Measurements from ENCODE around the gene SIK2.
"Not testable (repeated sequence)": the region's sequence is repeated elsewhere in the genome, so short reads cannot be mapped to it uniquely, and the experiment has no call there.

The SIK2 gene

DNA sequence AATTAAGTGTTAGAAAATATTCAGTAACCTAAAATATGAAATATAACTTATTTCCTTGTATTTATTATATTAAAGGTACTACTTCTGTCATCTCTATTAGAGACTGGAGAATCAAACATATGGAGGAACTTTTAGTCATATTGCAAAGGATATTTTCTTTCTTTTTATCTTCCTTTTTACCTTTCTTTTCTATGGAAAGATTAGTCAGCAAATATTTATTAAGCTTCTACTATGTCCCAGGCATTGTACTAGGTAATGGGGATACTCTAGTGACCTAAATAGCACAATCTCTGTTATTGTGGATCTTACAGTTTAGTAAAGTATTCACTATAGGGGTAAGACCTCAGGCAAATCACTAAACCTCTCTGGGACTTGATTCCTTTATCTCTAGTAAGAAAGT lies 18.3 kb downstream of the SIK2 start:
- no peak for DNase-seq (ENCODE audit: extremely low read depth in 1 of 2, low read depth in 1 of 2)

DNA sequence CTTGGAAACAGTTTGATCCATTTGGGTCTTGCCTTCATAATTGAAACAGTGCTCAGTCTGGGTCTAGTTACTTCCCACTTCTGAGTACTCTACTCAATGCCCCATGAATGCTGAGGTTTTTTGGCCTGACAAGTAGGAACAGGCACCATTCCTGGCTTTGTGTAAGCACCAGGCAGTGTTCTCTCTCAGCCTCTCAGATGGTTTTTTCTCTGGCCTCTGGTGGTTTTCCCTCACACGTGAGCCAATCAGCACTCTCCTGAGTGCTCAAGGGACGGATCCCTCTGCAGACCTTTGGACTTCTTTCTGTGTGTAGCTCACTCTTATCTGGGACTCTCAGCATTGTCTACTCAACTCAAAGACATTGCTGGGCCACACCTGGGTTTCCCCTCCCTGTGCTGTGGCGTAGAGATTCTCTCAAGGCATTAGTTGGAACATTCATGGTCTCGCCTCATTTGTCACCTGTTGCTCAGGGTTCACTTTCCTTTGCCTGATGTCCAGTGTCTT lies 21.3 kb downstream of the SIK2 start:
- no peak for DNase-seq (ENCODE audit: extremely low read depth in 1 of 2, low read depth in 1 of 2)

DNA sequence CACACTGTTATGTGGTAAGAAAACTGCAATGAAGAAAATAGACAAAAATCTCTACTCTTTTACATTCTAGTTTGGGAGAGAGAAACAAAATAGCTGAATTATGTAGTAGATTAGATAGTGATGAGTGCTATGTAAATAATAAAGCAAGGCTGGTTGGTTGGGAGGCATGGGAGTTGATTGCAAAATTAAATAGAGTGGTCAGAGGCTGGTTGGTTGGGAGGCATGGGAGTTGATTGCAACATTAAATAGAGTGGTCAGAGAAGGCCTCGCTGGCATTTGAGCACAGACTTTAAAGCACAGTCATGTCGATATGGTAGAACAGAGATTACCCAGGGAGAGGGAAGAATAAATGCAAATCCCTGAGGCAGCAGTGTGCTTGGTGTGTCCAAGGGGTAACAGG lies 22.4 kb downstream of the SIK2 start:
- DNase-seq (ENCODE audit: extremely low read depth in 1 of 2, low read depth in 1 of 2): no peak

- no peak for DNase-seq (ENCODE audit: extremely low read depth in 1 of 2, low read depth in 1 of 2)
Measured at GRCh38 chr11:111627591-111627990, 25.3 kb downstream of the SIK2 start.

DNA sequence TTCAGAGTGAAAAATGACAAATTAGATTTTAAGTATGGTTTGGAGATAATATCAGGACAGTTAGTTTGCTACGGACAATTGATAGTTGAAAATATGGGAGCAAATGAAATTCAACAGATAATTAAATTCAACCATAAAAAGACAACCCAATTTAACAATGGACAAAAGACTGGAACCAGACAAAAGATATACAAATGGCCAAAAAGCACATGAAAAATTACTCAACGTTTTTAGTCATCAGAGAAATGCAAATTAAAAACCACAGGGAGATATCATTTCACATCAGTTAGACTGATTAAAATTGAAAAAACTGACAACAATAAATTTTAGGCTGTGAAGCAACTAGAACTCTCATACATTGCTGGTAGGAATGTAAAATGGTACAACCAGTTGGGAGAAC lies 27.2 kb downstream of the SIK2 start:
- DNase-seq (ENCODE audit: extremely low read depth in 1 of 2, low read depth in 1 of 2): no peak

GRCh38 chr11:111631024-111631665 lies 28.9 kb downstream of the SIK2 start:
- no peak for DNase-seq (ENCODE audit: extremely low read depth in 1 of 2, low read depth in 1 of 2)

- DNase-seq (ENCODE audit: extremely low read depth in 1 of 2, low read depth in 1 of 2): no peak
Measured at GRCh38 chr11:111631666-111632039, 29.4 kb downstream of the SIK2 start.

DNA sequence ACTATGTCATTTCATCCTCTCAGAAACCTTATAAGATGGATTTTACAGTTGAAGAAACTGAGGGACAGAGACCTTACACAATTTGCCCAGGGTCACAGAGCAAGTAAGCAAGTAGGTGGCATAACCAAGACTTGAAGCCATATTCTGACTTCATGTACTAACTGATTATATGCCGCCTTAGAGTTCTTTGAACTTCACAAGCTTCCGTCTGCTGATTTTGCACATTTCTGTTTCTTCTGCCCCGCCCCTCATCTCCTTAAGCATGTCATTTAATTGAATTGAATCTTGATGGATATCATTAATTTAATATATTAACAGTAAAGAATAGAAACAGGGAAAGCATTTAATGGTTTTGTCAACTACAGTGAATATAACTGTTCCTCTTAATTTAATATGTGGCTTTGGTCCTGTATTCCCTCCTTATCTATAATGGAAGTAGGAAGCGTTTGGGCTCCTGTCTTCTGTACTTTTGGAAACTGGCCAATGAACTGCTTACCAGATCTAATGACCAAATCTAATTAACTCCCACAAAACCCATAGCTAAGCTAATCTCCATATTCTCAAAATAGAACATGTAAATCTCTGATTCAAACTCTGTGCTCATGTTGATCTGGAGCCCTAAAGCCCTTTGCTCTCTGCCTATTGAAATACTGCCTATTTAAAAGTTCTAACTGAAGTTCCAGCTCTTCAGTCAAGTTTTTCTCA lies 30.4 kb downstream of the SIK2 start:
- DNase-seq (ENCODE audit: extremely low read depth in 1 of 2, low read depth in 1 of 2): no peak

- no peak for DNase-seq (ENCODE audit: extremely low read depth in 1 of 2, low read depth in 1 of 2)
Measured at GRCh38 chr11:111633248-111633647, 31.0 kb downstream of the SIK2 start.

GRCh38 chr11:111633756-111634362 lies 31.6 kb downstream of the SIK2 start:
- DNase-seq (ENCODE audit: extremely low read depth in 1 of 2, low read depth in 1 of 2): no peak

DNA sequence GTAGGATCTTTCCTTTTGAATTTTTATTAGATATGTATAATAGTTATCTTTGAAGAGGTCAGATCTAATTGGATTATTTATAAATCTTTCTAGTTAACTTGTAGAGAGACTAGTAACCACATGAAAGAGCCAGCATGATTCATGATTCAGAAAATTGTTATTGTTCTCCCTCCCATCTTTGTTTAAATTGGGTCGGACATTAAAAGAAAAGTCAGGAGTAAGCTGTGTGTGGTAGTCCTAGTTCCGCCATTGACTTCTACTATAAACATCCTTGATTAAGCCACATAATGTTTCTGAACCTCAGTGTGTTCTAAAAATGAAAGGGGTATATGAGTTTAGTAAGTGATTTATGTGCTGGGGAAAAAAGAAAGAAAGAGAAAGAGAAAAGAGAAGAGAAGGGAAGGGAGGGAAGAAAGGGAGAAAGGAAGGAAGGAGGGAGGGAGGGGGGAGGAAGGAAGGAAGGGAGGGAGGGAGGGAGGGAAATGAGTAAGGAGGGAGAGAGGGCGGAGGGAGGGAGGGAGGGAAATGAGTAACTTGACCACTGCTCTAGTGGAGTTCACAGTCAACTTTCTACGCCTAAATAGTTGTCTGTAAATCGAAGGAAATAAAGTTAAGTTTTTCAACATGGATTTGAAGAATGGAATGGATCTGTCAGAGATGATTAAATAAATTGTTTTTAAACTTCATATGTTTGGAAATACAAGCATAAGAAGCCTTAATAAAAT lies 32.9 kb downstream of the SIK2 start:
- DNase-seq (ENCODE audit: extremely low read depth in 1 of 2, low read depth in 1 of 2): no peak

- DNase-seq (ENCODE audit: extremely low read depth in 1 of 2, low read depth in 1 of 2): no peak
Measured at GRCh38 chr11:111635706-111636045, 33.4 kb downstream of the SIK2 start.

- DNase-seq (ENCODE audit: extremely low read depth in 1 of 2, low read depth in 1 of 2): no peak
Measured at GRCh38 chr11:111637885-111638284, 35.6 kb downstream of the SIK2 start.

GRCh38 chr11:111639226-111639925 lies 37.1 kb downstream of the SIK2 start:
- DNase-seq (ENCODE audit: extremely low read depth in 1 of 2, low read depth in 1 of 2): no peak

DNA sequence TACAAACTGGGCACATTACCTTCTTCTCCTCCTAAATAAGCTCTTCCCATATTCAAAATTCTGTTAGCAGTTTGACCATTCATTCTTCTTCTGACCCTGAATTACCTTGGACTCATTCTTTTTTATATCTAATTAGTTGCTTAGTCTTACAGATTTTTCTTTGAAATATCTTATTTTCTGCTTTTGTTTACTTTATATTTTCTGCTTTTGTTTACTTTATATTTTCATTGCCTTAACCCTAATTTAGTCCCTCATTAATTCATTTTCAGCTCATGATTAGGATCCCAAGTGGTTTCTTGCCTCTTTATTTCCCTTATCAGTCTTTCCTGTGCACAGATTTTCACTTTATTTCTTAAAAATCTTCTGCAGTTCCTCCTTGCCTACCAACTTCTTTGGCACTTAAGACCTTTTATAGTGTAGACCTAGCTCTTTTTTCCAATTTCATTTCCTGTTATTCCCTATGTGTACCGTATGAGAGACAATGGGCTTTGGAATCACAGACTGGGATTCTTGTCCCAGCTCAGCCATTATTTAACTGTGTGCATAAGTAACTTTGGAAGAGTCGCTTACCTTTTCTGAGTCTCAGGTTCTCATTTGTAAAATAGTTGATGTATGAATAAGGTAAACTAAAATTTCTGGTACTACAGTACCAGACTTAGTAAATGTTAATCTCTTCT lies 39.2 kb downstream of the SIK2 start:
- DNase-seq (ENCODE audit: extremely low read depth in 1 of 2, low read depth in 1 of 2): no peak

DNA sequence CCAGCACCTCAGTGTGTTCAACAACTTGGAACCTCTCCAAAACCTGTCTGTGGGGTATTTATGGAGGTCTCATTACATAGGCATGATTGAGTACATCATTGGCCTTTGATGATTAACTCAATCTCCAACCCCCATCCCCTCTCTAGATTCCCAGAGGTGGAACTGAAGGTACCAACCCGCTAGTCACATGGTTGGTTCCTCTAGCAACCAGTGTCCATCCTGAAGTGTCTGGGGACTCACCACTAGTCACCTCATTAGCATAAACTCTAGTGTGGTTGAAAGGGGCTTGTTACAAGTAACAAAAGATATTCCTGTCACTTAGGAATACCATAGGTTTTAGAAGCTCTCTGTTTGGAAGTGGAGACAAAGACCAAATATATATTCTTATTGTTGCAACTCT lies 40.3 kb downstream of the SIK2 start:
- no peak for DNase-seq (ENCODE audit: extremely low read depth in 1 of 2, low read depth in 1 of 2)

DNA sequence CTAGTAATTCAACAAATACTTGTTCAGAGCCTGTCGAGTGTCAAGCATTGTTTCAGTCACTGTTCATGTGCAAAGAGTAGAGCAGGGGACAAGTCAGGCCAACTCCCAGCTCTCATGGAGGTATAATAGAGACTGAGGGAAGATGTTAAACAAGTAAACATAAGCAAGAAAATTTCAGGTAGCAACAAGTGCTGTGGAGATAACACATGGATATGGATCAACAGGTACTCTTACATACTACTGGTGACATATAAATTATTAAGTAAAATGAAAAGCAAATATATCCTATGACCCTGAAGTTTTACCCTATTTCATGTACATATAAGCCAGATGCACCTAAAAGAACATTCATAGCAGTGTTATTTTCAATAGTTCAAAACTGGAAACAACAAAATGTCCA lies 42.7 kb downstream of the SIK2 start:
- DNase-seq (ENCODE audit: extremely low read depth in 1 of 2, low read depth in 1 of 2): no peak

- DNase-seq (ENCODE audit: extremely low read depth in 1 of 2, low read depth in 1 of 2): no peak
Measured at GRCh38 chr11:111645657-111646316, 43.5 kb downstream of the SIK2 start.

GRCh38 chr11:111651336-111651735 lies 49.1 kb downstream of the SIK2 start:
- DNase-seq (ENCODE audit: extremely low read depth in 1 of 2, low read depth in 1 of 2): not testable (repeated sequence)

- DNase-seq (ENCODE audit: extremely low read depth in 1 of 2, low read depth in 1 of 2): no peak
Measured at GRCh38 chr11:111652184-111652583, 49.9 kb downstream of the SIK2 start.

Data from activated CD8-positive, alpha-beta memory T cell treated with anti-CD3 and anti-CD28 coated beads for 1 hour (primary cell).